Measurements from ENCODE around the gene LASP1. TPM values are rescaled to one million over a fixed set of nuclear protein-coding genes. Genes with fewer than 3 reads are reported as not detected.

Gene LASP1
- total RNA-seq, 1 experiment from 2014 or later, result 106 TPM

GRCh38 chr17:38868817-38869525 is 887 bp upstream of the LASP1 start:
- H3K9ac ChIP-seq (ENCODE audit: low read length), result peak overlapping the region; percentile 62

GRCh38 chr17:38870259-38871165 is 654 bp downstream of the LASP1 start:
- Histone ChIP-seq H3K27ac (ENCODE audit: low read length) (peak overlapping the region; percentile 29), H3K27me3 (ENCODE audit: low read length) (no peaks in the 10 kb centered on the region), H3K9me3 (ENCODE audit: low read length) (no peaks in the 10 kb centered on the region), H3K9me2 (replicated peaks; ENCODE audit: low read length) (no peaks in the 10 kb centered on the region), H2AFZ (ENCODE audit: low read length) (peak overlapping the region; percentile 91), H3F3A (ENCODE audit: low read length, unreplicated experiment) (no peaks in the 10 kb centered on the region), H3K79me2 (ENCODE audit: low read length) (peaks cover 56% of the 10 kb centered on the region), H4K20me1 (ENCODE audit: low read length) (peaks cover 15% of the 10 kb centered on the region), H3K4me2 (ENCODE audit: low read length) (peak overlapping the region; percentile 90), H3K36me3 (ENCODE audit: low read depth, low read length) (no peaks in the 10 kb centered on the region), H3K9ac (ENCODE audit: low read length) (peak overlapping the region; percentile 77), H3K4me1 (ENCODE audit: insufficient read depth, low read length) (peaks cover 25% of the 10 kb centered on the region), H3K4me3 (ENCODE audit: low read length) (peak overlapping the region; percentile 98)
- TF ChIP-seq EZH2phosphoT487 (IDR thresholded peaks at IDR 0.05; ENCODE audit: borderline replicate concordance, low read length) (no peak), EZH2 (IDR thresholded peaks at IDR 0.05; ENCODE audit: low read length, unreplicated experiment) (no peak), CTCF (conservative IDR thresholded peaks at IDR 0.05; ENCODE audit: low read depth, low read length) (no peak)
- ChIA-PET CTCF (interaction anchor here (0.6 to 0.8 kb wide), 2 partner anchors 17 to 282 kb away, joined by 3 to 4 read pairs; no protein-coding TSS in a partner anchor), POLR2A (ENCODE audit: unreplicated experiment) (interaction anchor here (0.5 to 0.8 kb wide), 4 partner anchors 9 to 282 kb away, joined by 3 to 15 read pairs (median 11); no protein-coding TSS in a partner anchor)
- DNase-seq, result peak; percentile 19
- BruUV-seq (replicated peaks), result TSS peak; percentile 68
- ATAC-seq, result peak; percentile 29
- intact Hi-C loops (cut with micrococcal nuclease), result no loop called here

More at GRCh38 chr17:38868817-38869525, 887 bp upstream of the LASP1 start:
- Histone ChIP-seq H3K79me2 (ENCODE audit: low read length) (peaks cover 40% of the 10 kb centered on the region), H3K4me1 (ENCODE audit: insufficient read depth, low read length) (peaks cover 23% of the 10 kb centered on the region), H2AFZ (ENCODE audit: low read length) (peak overlapping the region; percentile 91), H4K20me1 (ENCODE audit: low read length) (peaks cover 15% of the 10 kb centered on the region), H3K4me3 (ENCODE audit: low read length) (peak overlapping the region; percentile 98), H3K9me3 (ENCODE audit: low read length) (no peaks in the 10 kb centered on the region), H3K36me3 (ENCODE audit: low read depth, low read length) (no peaks in the 10 kb centered on the region), H3K27me3 (ENCODE audit: low read length) (no peaks in the 10 kb centered on the region), H3K4me2 (ENCODE audit: low read length) (peak overlapping the region; percentile 82), H3F3A (ENCODE audit: low read length, unreplicated experiment) (no peaks in the 10 kb centered on the region), H3K9me2 (replicated peaks; ENCODE audit: low read length) (no peaks in the 10 kb centered on the region), H3K27ac (ENCODE audit: low read length) (0 out of 2 replicates have a peak overlapping the region, but pooled peaks have one; percentile 11)
- TF ChIP-seq EZH2phosphoT487 (IDR thresholded peaks at IDR 0.05; ENCODE audit: borderline replicate concordance, low read length), result no peak
- peak; percentile 47 for TF ChIP-seq CTCF (conservative IDR thresholded peaks at IDR 0.05; ENCODE audit: low read depth, low read length)
- intact Hi-C loops (cut with micrococcal nuclease), result no loop called here
- peak; percentile 87 for DNase-seq
- ATAC-seq, result peak; percentile 59
- BruUV-seq (replicated peaks), result no TSS peak
- ChIA-PET POLR2A (ENCODE audit: unreplicated experiment) (interaction anchor here (0.6 kb wide), 1 partner anchor 15 kb away, joined by 3 read pairs; no protein-coding TSS in a partner anchor), CTCF (no interaction called here)
